Panc1 (cell line): ENCODE results near the gene SSH3. TPM values are rescaled to one million over a fixed set of nuclear protein-coding genes. Genes with fewer than 3 reads are reported as not detected.

ENCODE experiments used
- ATAC-seq: fragments of 200-7000 bp; cut with Tn5 transposase; 2 replicates; pipeline ENCODE4 v1.9.1; 2020; ENCODE audit warnings: mild to moderate bottlenecking, moderate library complexity
- BruUV-seq: library from RNA; stranded (reverse); fragments of 400-500 nt; replicated peaks from 2 replicates; lab custom pipeline; 2021; lab: Mats Ljungman, UMichigan
- CTCF ChIA-PET: fragments of 300-600 bp; sonication (Branson Sonifier 250); formaldehyde crosslinking; loops from one replicate; lab custom pipeline; 2022; ENCODE audit warnings: antibody characterized with exemption; lab: Charles Lee
- POLR2A ChIA-PET: fragments of 300-600 bp; sonication (Branson Sonifier 250); formaldehyde crosslinking; loops from one replicate; lab custom pipeline; 2022; ENCODE audit warnings: antibody characterized with exemption; lab: Charles Lee
- DNase-seq: peaks from one replicate; pipeline ENCODE4 v3.0.0-alpha.2; 2010; ENCODE audit warnings: low read depth, low spot score
- H3K27ac ChIP-seq: 2 replicates; pipeline ENCODE4 v1.5.1; 2011; ENCODE audit warnings: mild to moderate bottlenecking, low read length, inconsistent platforms
- H3K27me3 ChIP-seq: fragments of 200-500 bp; sonication (Bioruptor generic); 2 replicates; pipeline ENCODE4 v1.6.0; 2014; ENCODE audit warnings: low read length, inconsistent platforms; ENCODE audit not compliant: control insufficient read depth, insufficient read depth
- H3K36me3 ChIP-seq: fragments of 200-500 bp; sonication (Bioruptor generic); 2 replicates; pipeline ENCODE4 v1.5.1; 2014; ENCODE audit warnings: inconsistent platforms, mild to moderate bottlenecking, low read length, moderate library complexity; ENCODE audit not compliant: control insufficient read depth, insufficient read depth
- H3K4me1 ChIP-seq: 2 replicates; pipeline ENCODE4 v1.5.1; 2011; ENCODE audit warnings: inconsistent platforms, mild to moderate bottlenecking, low read length, moderate library complexity; ENCODE audit not compliant: control insufficient read depth, insufficient read depth
- H3K4me3 ChIP-seq, 2 experiments: 2 replicates each; pipeline ENCODE4 v1.5.1; 2011 to 2012; ENCODE audit warnings: low read depth in 2 of 2, low read length in 2 of 2, mild to moderate bottlenecking in 2 of 2, inconsistent platforms in 1 of 2, moderate library complexity in 1 of 2
- H3K9me3 ChIP-seq: fragments of 200-500 bp; sonication (Bioruptor generic); 2 replicates; pipeline ENCODE4 v1.5.1; 2014; ENCODE audit warnings: low read depth, mild to moderate bottlenecking, inconsistent platforms, low read length, moderate library complexity; ENCODE audit not compliant: control insufficient read depth, insufficient read depth
- CTCF ChIP-seq: fragments of 450-650 bp; IDR thresholded peaks from 2 replicates; pipeline ENCODE4 v1.5.1; 2017; ENCODE audit warnings: mild to moderate bottlenecking
- POLR2AphosphoS5 ChIP-seq: IDR thresholded peaks from 2 replicates; pipeline ENCODE4 v1.6.1; 2012; ENCODE audit warnings: mild to moderate bottlenecking, low read depth, low read length, moderate library complexity
- REST ChIP-seq, 2 experiments: IDR thresholded peaks; 2 replicates each; pipeline ENCODE4 v1.6.1; 2011 to 2012; ENCODE audit warnings: low read depth in 2 of 2, control low read depth in 1 of 2, low read length in 1 of 2, mild to moderate bottlenecking in 1 of 2, moderate library complexity in 1 of 2; ENCODE audit not compliant: insufficient read depth in 1 of 2
- SIN3A ChIP-seq: IDR thresholded peaks from 2 replicates; pipeline ENCODE4 v1.6.1; 2012; ENCODE audit warnings: low read depth, mild to moderate bottlenecking, low read length, moderate library complexity, borderline replicate concordance; ENCODE audit not compliant: insufficient read depth
- TCF7L2 ChIP-seq: IDR thresholded peaks from 2 replicates; pipeline ENCODE4 v1.6.1; 2011; ENCODE audit warnings: mild to moderate bottlenecking, low read depth, low read length, inconsistent platforms
- in situ Hi-C: cut with HindIII; loops from 2 replicates; pipeline ENCODE4 v1.10.0; 2016; ENCODE audit warnings: low sequenced_read_pairs, low pct_unique_long_range_greater_than_20kb
- intact Hi-C: fragments of 100-400 bp; cut with micrococcal nuclease; formaldehyde crosslinking; loops from one replicate; pipeline ENCODE4 v1.10.0; 2022; ENCODE audit not compliant: unreplicated experiment
- total RNA-seq: library from RNA; stranded (reverse); gene quantifications from one replicate; pipeline ENCODE4 v1.2.1, GENCODE V29; 2021; ENCODE audit not compliant: unreplicated experiment

Gene SSH3
- total RNA-seq, 1 experiment from 2014 or later, result 79.8 TPM

- ChIA-PET POLR2A (no interaction called here), CTCF (interaction anchor here (0.6 to 1.4 kb wide), 3 partner anchors 60 to 65 kb away, joined by 3 to 6 read pairs (median 3); no protein-coding TSS in a partner anchor)
- intact Hi-C loops, result no loop called here
- H3K9me3 ChIP-seq, result no peaks in the 10 kb centered on the region
- no TSS peak for BruUV-seq
- no peak overlapping the region for H3K27ac ChIP-seq
- H3K36me3 ChIP-seq, result no peaks in the 10 kb centered on the region
- TF ChIP-seq TCF7L2, result no peak
- TF ChIP-seq CTCF, result no peak
- no peak for TF ChIP-seq POLR2AphosphoS5
- TF ChIP-seq SIN3A, result no peak
- TF ChIP-seq REST (IDR thresholded peaks at IDR 0.05; ENCODE audit: insufficient read depth in 1 of 2, low read depth in 2 of 2, low read length in 1 of 2), result no peak
- no peak overlapping the region for H3K4me3 ChIP-seq
- ATAC-seq, result no peak
- in situ Hi-C loops, result no loop called here
- peaks cover 6% of the 10 kb centered on the region; the same call in 1 of the 2 replicates for H3K4me1 ChIP-seq
- DNase-seq, result no peak
- H3K27me3 ChIP-seq, result no peaks in the 10 kb centered on the region
Measured at GRCh38 chr11:67321313-67321871, 18.1 kb downstream of the SSH3 start.

GRCh38 chr11:67322049-67322448, 18.7 kb downstream of the SSH3 start:
- H3K27me3 ChIP-seq, result no peaks in the 10 kb centered on the region
- ChIA-PET POLR2A (interaction anchor here (0.5 kb wide), 1 partner anchor 101 kb away, joined by 5 read pairs; no protein-coding TSS in a partner anchor), CTCF (interaction anchor here (1.6 kb wide), 2 partner anchors 29 to 59 kb away, joined by 4 to 7 read pairs; no protein-coding TSS in a partner anchor)
- H3K4me1 ChIP-seq, result peaks cover 6% of the 10 kb centered on the region; the same call in 1 of the 2 replicates
- no peak overlapping the region for H3K27ac ChIP-seq
- no peak overlapping the region for H3K4me3 ChIP-seq
- intact Hi-C loops (no loop called here), in situ Hi-C loops (no loop called here)
- ATAC-seq (no peak), DNase-seq (no peak)
- BruUV-seq, result no TSS peak
- no peaks in the 10 kb centered on the region for H3K9me3 ChIP-seq
- no peak for TF ChIP-seq CTCF
- no peak for TF ChIP-seq POLR2AphosphoS5
- TF ChIP-seq TCF7L2, result no peak
- no peak for TF ChIP-seq REST (IDR thresholded peaks at IDR 0.05; ENCODE audit: insufficient read depth in 1 of 2, low read depth in 2 of 2, low read length in 1 of 2)
- TF ChIP-seq SIN3A, result no peak
- no peaks in the 10 kb centered on the region for H3K36me3 ChIP-seq
